Fibroblast of lung (primary cell): ENCODE measurements around the gene TBC1D22B. TPM values are rescaled to one million over a fixed set of nuclear protein-coding genes. Genes with fewer than 3 reads are reported as not detected.

Experiments
- DNase-seq, 2 donors: peaks; one replicate each; pipeline versions ENCODE4 v3.0.0 to v3.0.0-alpha.2; 2010; ENCODE audit warnings: low read depth in 2 of 2
- H2AFZ ChIP-seq: 2 replicates; pipeline ENCODE4 v1.5.1; 2012; ENCODE audit warnings: low read length, control low read depth, inconsistent platforms
- H3K27ac ChIP-seq: 2 replicates; pipeline ENCODE4 v1.5.1; 2011; ENCODE audit warnings: low read length, control low read depth; ENCODE audit not compliant: insufficient read depth
- H3K27me3 ChIP-seq: 2 replicates; pipeline ENCODE4 v1.5.1; 2011; ENCODE audit warnings: mild to moderate bottlenecking, low read length; ENCODE audit not compliant: control insufficient read depth, insufficient read depth
- H3K36me3 ChIP-seq: 2 replicates; pipeline ENCODE4 v1.5.1; 2011; ENCODE audit warnings: low read length; ENCODE audit not compliant: control insufficient read depth, insufficient read depth
- H3K4me1 ChIP-seq: 2 replicates; pipeline ENCODE4 v1.5.1; 2011; ENCODE audit warnings: low read length; ENCODE audit not compliant: control insufficient read depth, insufficient read depth; ENCODE audit errors: extremely low read depth
- H3K4me2 ChIP-seq: 2 replicates; pipeline ENCODE4 v1.5.1; 2011; ENCODE audit warnings: low read length, control low read depth; ENCODE audit not compliant: insufficient read depth; ENCODE audit errors: extremely low read depth
- H3K4me3 ChIP-seq, 4 experiments: fragments of 200-600 bp in 1 of 4; sonication (generic) in 1 of 4; replicated peaks in 1 of 4; 2 replicates each; pipeline ENCODE4 v1.5.1; 2011 to 2016; ENCODE audit warnings: low read length in 4 of 4, low read depth in 3 of 4, mild to moderate bottlenecking in 3 of 4, control low read depth in 2 of 4, inconsistent platforms in 1 of 4, mixed read lengths in 1 of 4; ENCODE audit not compliant: insufficient read depth in 1 of 4; ENCODE audit errors: control extremely low read depth in 1 of 4
- H3K79me2 ChIP-seq: 2 replicates; pipeline ENCODE4 v1.5.1; 2012; ENCODE audit warnings: mild to moderate bottlenecking, low read length, inconsistent platforms; ENCODE audit not compliant: control insufficient read depth, insufficient read depth
- H3K9ac ChIP-seq: 2 replicates; pipeline ENCODE4 v1.5.1; 2011; ENCODE audit warnings: mild to moderate bottlenecking, low read length, control low read depth; ENCODE audit not compliant: insufficient read depth
- H3K9me3 ChIP-seq: 2 replicates; pipeline ENCODE4 v1.5.1; 2012; ENCODE audit warnings: low read depth, low read length; ENCODE audit not compliant: control insufficient read depth, insufficient read depth
- H4K20me1 ChIP-seq: 2 replicates; pipeline ENCODE4 v1.5.1; 2011; ENCODE audit warnings: low read length; ENCODE audit not compliant: control insufficient read depth, insufficient read depth; ENCODE audit errors: extremely low read depth
- EZH2 ChIP-seq: IDR thresholded peaks from 2 replicates; pipeline ENCODE4 v1.5.1; 2012; ENCODE audit warnings: low read length, control low read depth, mild to moderate bottlenecking; ENCODE audit errors: missing control alignments
- polyA plus RNA-seq, 2 donors: library from polyadenylated mRNA; depleted of rRNA in 1 of 2; stranded (reverse) in 1 of 2; unstranded in 1 of 2; fragments of >200 nt; gene quantifications; 2 replicates each; pipeline ENCODE4 v1.2.1, GENCODE V29; 2011 to 2012; ENCODE audit warnings: missing spikeins in 1 of 2
- total RNA-seq: library from RNA; depleted of rRNA; stranded (reverse); fragments of >200 nt; gene quantifications from 2 replicates; pipeline ENCODE4 v1.2.1, GENCODE V29; 2014
- TF ChIP-seq, protein P1 (sequence below), 2 donors: IDR thresholded peaks in 1 of 2; conservative IDR thresholded peaks in 1 of 2; 1 replicate in 1 of 2; 2 replicates in 1 of 2; pipeline ENCODE4 v1.5.1; 2011 to 2012; ENCODE audit warnings: low read length in 2 of 2, control low read depth in 1 of 2, inconsistent platforms in 1 of 2, low read depth in 1 of 2, mild to moderate bottlenecking in 1 of 2

TBC1D22B gene
- total and polyA plus RNA-seq, 2 donors (not counting 1 experiment from before 2014, with no cell fraction given), result 6.3 to 9.7 TPM

DNA sequence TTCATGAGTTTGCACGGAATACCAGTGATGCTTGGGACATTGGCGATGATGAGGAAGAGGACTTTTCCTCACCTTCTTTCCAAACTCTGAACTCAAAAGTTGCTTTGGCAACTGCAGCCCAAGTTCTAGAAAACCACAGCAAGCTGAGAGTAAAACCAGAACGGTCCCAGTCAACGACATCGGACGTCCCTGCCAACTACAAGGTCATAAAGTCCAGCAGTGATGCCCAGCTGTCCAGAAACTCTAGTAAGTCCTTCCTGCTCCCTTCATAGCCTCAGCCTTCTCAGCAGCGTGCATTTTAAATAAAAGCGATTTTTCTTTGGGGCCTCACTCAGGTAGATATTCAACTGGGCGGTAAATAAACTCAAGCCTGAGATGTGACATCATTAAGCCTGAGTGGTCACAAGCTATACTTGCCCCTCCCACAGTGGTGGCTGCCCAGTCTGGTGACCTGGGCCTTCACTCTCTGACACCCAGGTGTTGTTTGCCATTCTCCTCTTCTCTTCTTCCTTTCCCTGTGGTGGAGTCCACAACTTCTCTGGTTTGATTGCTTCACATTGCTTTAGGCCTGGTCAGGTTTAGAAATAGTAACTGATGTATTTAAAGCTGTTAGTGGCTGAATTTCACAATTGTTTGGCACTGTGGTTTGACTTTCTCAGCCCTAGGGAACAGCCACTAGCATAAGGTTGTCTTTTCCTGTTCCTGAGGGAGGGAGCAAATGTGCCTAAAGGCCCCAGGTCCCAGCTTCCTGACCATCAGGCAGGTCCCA, 22.0 kb downstream of the TBC1D22B start:
- Histone ChIP-seq H3K36me3 (peaks cover 13% of the 10 kb centered on the region), H3K4me3 (no peak overlapping the region), H2AFZ (no peak overlapping the region), H3K27ac (no peak overlapping the region), H4K20me1 (no peaks in the 10 kb centered on the region), H3K9ac (no peak overlapping the region), H3K79me2 (no peaks in the 10 kb centered on the region), H3K4me2 (no peak overlapping the region), H3K4me1 (peaks cover 5% of the 10 kb centered on the region), H3K9me3 (no peaks in the 10 kb centered on the region), H3K27me3 (no peaks in the 10 kb centered on the region)
- TF ChIP-seq EZH2, result no peak
- TF ChIP-seq, protein P1, sequence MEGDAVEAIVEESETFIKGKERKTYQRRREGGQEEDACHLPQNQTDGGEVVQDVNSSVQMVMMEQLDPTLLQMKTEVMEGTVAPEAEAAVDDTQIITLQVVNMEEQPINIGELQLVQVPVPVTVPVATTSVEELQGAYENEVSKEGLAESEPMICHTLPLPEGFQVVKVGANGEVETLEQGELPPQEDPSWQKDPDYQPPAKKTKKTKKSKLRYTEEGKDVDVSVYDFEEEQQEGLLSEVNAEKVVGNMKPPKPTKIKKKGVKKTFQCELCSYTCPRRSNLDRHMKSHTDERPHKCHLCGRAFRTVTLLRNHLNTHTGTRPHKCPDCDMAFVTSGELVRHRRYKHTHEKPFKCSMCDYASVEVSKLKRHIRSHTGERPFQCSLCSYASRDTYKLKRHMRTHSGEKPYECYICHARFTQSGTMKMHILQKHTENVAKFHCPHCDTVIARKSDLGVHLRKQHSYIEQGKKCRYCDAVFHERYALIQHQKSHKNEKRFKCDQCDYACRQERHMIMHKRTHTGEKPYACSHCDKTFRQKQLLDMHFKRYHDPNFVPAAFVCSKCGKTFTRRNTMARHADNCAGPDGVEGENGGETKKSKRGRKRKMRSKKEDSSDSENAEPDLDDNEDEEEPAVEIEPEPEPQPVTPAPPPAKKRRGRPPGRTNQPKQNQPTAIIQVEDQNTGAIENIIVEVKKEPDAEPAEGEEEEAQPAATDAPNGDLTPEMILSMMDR (conservative IDR thresholded peaks at IDR 0.05 in 1 of 2, IDR thresholded peaks at IDR 0.05 in 1 of 2; ENCODE audit: low read depth in 1 of 2, low read length in 2 of 2), result no peak
- peak; percentile 26 to 80 for DNase-seq

DNA sequence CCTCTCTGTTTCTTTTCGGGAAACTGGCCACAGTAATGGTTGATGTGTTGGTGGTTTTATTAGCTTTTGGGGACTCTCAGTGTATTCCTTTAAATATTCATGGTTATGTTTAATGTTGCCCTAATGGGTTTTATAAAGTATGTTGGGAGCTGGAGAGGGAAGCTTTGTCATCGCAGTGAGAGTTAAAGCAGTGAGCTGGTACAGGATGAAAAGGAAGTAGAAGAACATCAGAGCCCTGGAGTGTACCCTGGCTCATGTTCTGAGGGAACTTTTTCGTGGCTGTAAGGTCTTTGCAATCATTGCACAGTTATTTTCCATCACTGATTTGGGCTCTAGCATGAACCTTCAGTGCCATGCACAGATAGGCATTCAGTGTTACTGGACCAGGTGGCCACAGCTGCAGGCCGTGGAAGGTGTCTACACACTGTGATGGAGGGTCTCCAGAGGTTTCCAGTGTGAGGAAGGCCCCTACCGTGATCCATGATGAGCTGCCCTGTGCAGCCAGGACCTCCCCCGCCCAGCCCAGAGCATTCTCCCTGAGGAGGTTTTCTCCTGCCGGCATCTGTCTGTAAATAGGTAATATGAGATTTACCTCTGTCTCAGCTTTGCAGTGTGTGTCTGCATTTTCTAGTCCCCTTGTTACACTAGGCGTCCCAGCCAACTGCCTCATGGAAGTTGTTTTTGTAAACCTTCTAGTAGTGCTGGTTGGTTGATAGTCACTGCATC, 22.8 kb downstream of the TBC1D22B start:
- no peak overlapping the region for H3K4me2 ChIP-seq
- no peaks in the 10 kb centered on the region for H4K20me1 ChIP-seq
- no peaks in the 10 kb centered on the region for H3K27me3 ChIP-seq
- TF ChIP-seq, protein P1 (conservative IDR thresholded peaks at IDR 0.05 in 1 of 2, IDR thresholded peaks at IDR 0.05 in 1 of 2; ENCODE audit: low read depth in 1 of 2, low read length in 2 of 2), result no peak
- H3K4me1 ChIP-seq, result peaks cover 5% of the 10 kb centered on the region
- no peak overlapping the region for H2AFZ ChIP-seq
- no peak for DNase-seq
- peaks cover 13% of the 10 kb centered on the region for H3K36me3 ChIP-seq
- H3K9me3 ChIP-seq, result no peaks in the 10 kb centered on the region
- H3K79me2 ChIP-seq, result no peaks in the 10 kb centered on the region
- no peak overlapping the region for H3K4me3 ChIP-seq
- H3K9ac ChIP-seq, result no peak overlapping the region
- no peak overlapping the region for H3K27ac ChIP-seq

DNA sequence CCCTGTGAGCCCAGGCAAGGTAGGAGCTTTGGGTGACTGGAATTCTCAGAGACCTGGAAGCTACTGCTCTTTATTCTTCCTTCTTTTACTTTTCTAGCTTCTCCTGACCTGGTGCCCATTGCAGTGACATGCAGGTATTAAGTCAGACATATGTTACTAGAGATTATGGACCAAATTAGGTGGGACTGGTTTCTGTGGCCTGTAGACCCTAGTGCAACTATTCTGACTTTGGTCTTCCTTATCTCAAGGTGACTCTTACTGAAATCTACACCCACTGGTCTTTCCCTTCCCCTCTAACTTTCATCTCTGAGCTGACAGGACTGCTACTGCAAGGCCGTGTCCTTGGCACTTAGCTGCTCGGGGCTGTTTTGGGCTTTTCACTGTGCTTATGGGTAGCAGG, 24.8 kb downstream of the TBC1D22B start:
- Histone ChIP-seq H3K36me3 (peaks cover 13% of the 10 kb centered on the region), H4K20me1 (no peaks in the 10 kb centered on the region), H3K27me3 (no peaks in the 10 kb centered on the region), H3K4me2 (no peak overlapping the region), H2AFZ (no peak overlapping the region), H3K9ac (no peak overlapping the region), H3K9me3 (no peaks in the 10 kb centered on the region), H3K27ac (no peak overlapping the region), H3K4me3 (no peak overlapping the region), H3K4me1 (peaks cover 5% of the 10 kb centered on the region), H3K79me2 (no peaks in the 10 kb centered on the region)
- DNase-seq, result no peak
- TF ChIP-seq, protein P1 (conservative IDR thresholded peaks at IDR 0.05 in 1 of 2, IDR thresholded peaks at IDR 0.05 in 1 of 2; ENCODE audit: low read depth in 1 of 2, low read length in 2 of 2), result no peak
